ENCODE data around the gene PODXL.

- no peak for TF ChIP-seq CTCF (IDR thresholded peaks at IDR 0.05; ENCODE audit: control extremely low read depth in 1 of 3, insufficient read depth in 1 of 3, low read depth in 1 of 3, low read length in 3 of 3)
- TF ChIP-seq EZH2 (IDR thresholded peaks at IDR 0.05; ENCODE audit: low read depth, low read length, severe bottlenecking), result no peak
- no peak for TF ChIP-seq EP300 (IDR thresholded peaks at IDR 0.05; ENCODE audit: borderline replicate concordance in 1 of 2, low read depth in 2 of 2, low read length in 2 of 2)
- TF ChIP-seq KDM1A (IDR thresholded peaks at IDR 0.05; ENCODE audit: borderline replicate concordance, low read length), result no peak
- TF ChIP-seq BACH1 (IDR thresholded peaks at IDR 0.05; ENCODE audit: low read length), result no peak
- no peak for TF ChIP-seq PHF8 (conservative IDR thresholded peaks at IDR 0.05; ENCODE audit: low read depth, low read length)
- no peak for TF ChIP-seq POLR2AphosphoS5 (IDR thresholded peaks at IDR 0.05; ENCODE audit: low read depth, low read length)
- TF ChIP-seq MAX (IDR thresholded peaks at IDR 0.05), result no peak
These were observed 7.5 kb upstream of the PODXL start for GRCh38 chr7:131563918-131564317.

All from H1 (cell line).